Choroid plexus epithelial cell (primary cell): Measurements from ENCODE around the gene SEMA3F.

Experiments used
- DNase-seq: peaks from one replicate; pipeline ENCODE4 v3.0.0-alpha.2; 2010; ENCODE audit warnings: low read depth
- H3K4me3 ChIP-seq: 2 replicates; pipeline ENCODE4 v1.5.1; 2011; ENCODE audit warnings: low read depth, mild to moderate bottlenecking, control low read depth, low read length, moderate library complexity
- CTCF ChIP-seq: conservative IDR thresholded peaks from 2 replicates; pipeline ENCODE4 v1.5.1; 2011; ENCODE audit warnings: low read depth, mild to moderate bottlenecking, control low read depth, inconsistent platforms, low read length, moderate library complexity

SEMA3F gene

DNA sequence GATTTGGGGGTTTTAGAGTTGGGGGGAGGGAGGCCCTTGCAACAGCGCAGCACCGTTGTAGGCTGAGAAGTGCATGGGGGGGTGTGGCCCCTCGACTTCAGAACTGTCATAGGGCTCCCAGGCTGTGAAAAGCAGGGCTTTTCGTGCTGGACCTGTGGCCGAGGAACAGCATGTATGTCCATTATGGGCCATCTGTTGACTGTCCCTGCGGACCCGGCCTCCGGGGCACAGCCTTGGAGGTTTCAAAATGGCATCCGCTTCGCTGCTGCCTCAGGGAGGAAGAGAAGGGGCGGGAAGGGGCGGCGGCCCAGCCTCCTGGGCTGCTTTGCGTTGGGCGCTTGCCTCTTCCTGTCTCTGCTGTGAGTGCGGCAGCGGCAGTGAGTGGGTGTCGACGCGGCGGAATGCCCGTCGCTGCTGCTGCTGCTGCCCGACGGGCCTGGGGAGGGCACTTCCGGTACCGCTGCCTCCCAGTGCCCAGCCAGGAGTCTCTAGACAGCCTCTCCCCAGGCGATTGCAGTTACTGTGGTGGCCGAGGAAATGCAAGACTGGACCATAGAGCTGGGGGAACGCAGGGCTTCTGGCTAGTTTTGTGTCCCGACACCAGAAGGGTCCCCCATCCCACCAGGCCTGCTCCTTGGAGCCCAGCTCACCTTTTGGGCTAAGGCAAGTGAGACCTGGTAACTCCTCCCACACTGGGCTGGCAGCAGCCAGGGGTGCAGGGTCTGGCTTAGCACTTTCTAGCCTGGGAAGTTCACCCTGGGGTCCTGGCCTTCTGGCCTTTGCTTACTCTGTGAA lies 82.8 kb downstream of the SEMA3F start:
- no peak for TF ChIP-seq CTCF
- peak; percentile 78 for DNase-seq
- peak overlapping the region; percentile 83 for H3K4me3 ChIP-seq

GRCh38 chr3:50238549-50239026 lies 83.5 kb downstream of the SEMA3F start:
- peak; percentile 15 for TF ChIP-seq CTCF
- H3K4me3 ChIP-seq: peak overlapping the region; percentile 83
- no peak for DNase-seq
